Measurements from ENCODE around the gene RNGTT.
"Not testable (repeated sequence)": the region's sequence is repeated elsewhere in the genome, so short reads cannot be mapped to it uniquely, and the experiment has no call there.

Gene RNGTT

GRCh38 chr6:88808381-88808780 is 155.0 kb downstream of the RNGTT start:
- DNase-seq (ENCODE audit: low spot score) = no peak

GRCh38 chr6:88807622-88808021 is 155.8 kb downstream of the RNGTT start:
- DNase-seq (ENCODE audit: low spot score) = no peak

GRCh38 chr6:88806728-88807127 is 156.7 kb downstream of the RNGTT start:
- DNase-seq (ENCODE audit: low spot score) = no peak

- no peak for DNase-seq (ENCODE audit: low spot score)
Measured at GRCh38 chr6:88804701-88805100, 158.7 kb downstream of the RNGTT start.

GRCh38 chr6:88785478-88785877 is 177.9 kb downstream of the RNGTT start:
- DNase-seq (ENCODE audit: low spot score) = no peak

- DNase-seq (ENCODE audit: low spot score) = peak; percentile 70
Measured at GRCh38 chr6:88780714-88781389, 182.6 kb downstream of the RNGTT start.

GRCh38 chr6:88775866-88776571 is 187.4 kb downstream of the RNGTT start:
- DNase-seq (ENCODE audit: low spot score) = peak; percentile 44

GRCh38 chr6:88768114-88768513 is 195.3 kb downstream of the RNGTT start:
- DNase-seq (ENCODE audit: low spot score) = not testable (repeated sequence)

GRCh38 chr6:88764081-88764480 is 199.3 kb downstream of the RNGTT start:
- DNase-seq (ENCODE audit: low spot score) = no peak

GRCh38 chr6:88763160-88763559 is 200.3 kb downstream of the RNGTT start:
- no peak for DNase-seq (ENCODE audit: low spot score)

- DNase-seq (ENCODE audit: low spot score) = peak; percentile 26
Measured at GRCh38 chr6:88761237-88762031, 202.0 kb downstream of the RNGTT start.

- no peak for DNase-seq (ENCODE audit: low spot score)
Measured at GRCh38 chr6:88760091-88760490, 203.3 kb downstream of the RNGTT start.

- DNase-seq (ENCODE audit: low spot score) = no peak
Measured at GRCh38 chr6:88750936-88751335, 212.5 kb downstream of the RNGTT start.

- DNase-seq (ENCODE audit: low spot score) = no peak
Measured at GRCh38 chr6:88749849-88750248, 213.6 kb downstream of the RNGTT start.

GRCh38 chr6:88748141-88748540 is 215.3 kb downstream of the RNGTT start:
- DNase-seq (ENCODE audit: low spot score) = no peak

GRCh38 chr6:88741939-88742338 is 221.5 kb downstream of the RNGTT start:
- DNase-seq (ENCODE audit: low spot score) = no peak

- DNase-seq (ENCODE audit: low spot score) = no peak
Measured at GRCh38 chr6:88741071-88741470, 222.3 kb downstream of the RNGTT start.

GRCh38 chr6:88734544-88734943 is 228.9 kb downstream of the RNGTT start:
- no peak for DNase-seq (ENCODE audit: low spot score)

- DNase-seq (ENCODE audit: low spot score) = no peak
Measured at GRCh38 chr6:88730611-88731011, 232.8 kb downstream of the RNGTT start.

GRCh38 chr6:88728756-88729155 is 234.7 kb downstream of the RNGTT start:
- DNase-seq (ENCODE audit: low spot score) = no peak

- not testable (repeated sequence) for DNase-seq (ENCODE audit: low spot score)
Measured at GRCh38 chr6:88726409-88726808, 237.0 kb downstream of the RNGTT start.

- peak; percentile 6 for DNase-seq (ENCODE audit: low spot score)
Measured at GRCh38 chr6:88725111-88725975, 238.1 kb downstream of the RNGTT start.
